Smooth muscle cell (in vitro differentiated cells): ENCODE measurements around the gene CBR3. TPM values are rescaled to one million over a fixed set of nuclear protein-coding genes. Genes with fewer than 3 reads are reported as not detected.

Experiments
- DNase-seq: peaks from one replicate; lab custom pipeline; 2025; ENCODE audit not compliant: unreplicated experiment; lab: John Stamatoyannopoulos, UW
- H2AFZ ChIP-seq: fragments of 200-600 bp; sonication (generic); 2 replicates; pipeline ENCODE4 v1.6.0; 2016; ENCODE audit warnings: antibody characterized with exemption, low read depth, mild to moderate bottlenecking
- H3F3A ChIP-seq: fragments of 200-600 bp; sonication (generic); 2 replicates; pipeline ENCODE4 v1.6.0; 2017; ENCODE audit warnings: antibody characterized with exemption, low read depth
- H3K27ac ChIP-seq: fragments of 200-600 bp; sonication (generic); 2 replicates; pipeline ENCODE4 v1.5.1; 2016; ENCODE audit warnings: low read depth, mild to moderate bottlenecking
- H3K27me3 ChIP-seq: fragments of 200-600 bp; sonication (generic); 2 replicates; pipeline ENCODE4 v1.6.1; 2016; ENCODE audit warnings: low read depth, mild to moderate bottlenecking
- H3K36me3 ChIP-seq: fragments of 200-600 bp; sonication (generic); 2 replicates; pipeline ENCODE4 v1.5.1; 2016; ENCODE audit warnings: low read depth
- H3K4me1 ChIP-seq: fragments of 200-600 bp; sonication (generic); 2 replicates; pipeline ENCODE4 v1.5.1; 2016; ENCODE audit warnings: low read depth
- H3K4me2 ChIP-seq: fragments of 200-600 bp; sonication (generic); 2 replicates; pipeline ENCODE4 v1.6.0; 2016; ENCODE audit warnings: mild to moderate bottlenecking
- H3K4me3 ChIP-seq: fragments of 200-600 bp; sonication (generic); 2 replicates; pipeline ENCODE4 v1.5.1; 2016; ENCODE audit warnings: mild to moderate bottlenecking
- H3K79me2 ChIP-seq: fragments of 200-600 bp; sonication (generic); 2 replicates; pipeline ENCODE4 v1.6.0; 2016; ENCODE audit warnings: low read depth, mild to moderate bottlenecking
- H3K9ac ChIP-seq: fragments of 200-600 bp; sonication (generic); 2 replicates; pipeline ENCODE4 v1.6.0; 2016; ENCODE audit warnings: low read depth
- H3K9me3 ChIP-seq: fragments of 200-600 bp; sonication (generic); replicated peaks from 2 replicates; pipeline ENCODE4 v1.5.1; 2016; ENCODE audit warnings: low read depth
- H4K20me1 ChIP-seq: fragments of 200-600 bp; sonication (generic); 2 replicates; pipeline ENCODE4 v1.6.0; 2016; ENCODE audit warnings: low read depth
- CTCF ChIP-seq: fragments of 200-600 bp; sonication (generic); IDR thresholded peaks from 2 replicates; pipeline ENCODE4 v1.5.1; 2017; ENCODE audit warnings: borderline replicate concordance, mild to moderate bottlenecking, antibody characterized with exemption; ENCODE audit not compliant: insufficient read depth, poor library complexity, severe bottlenecking
- WGBS: methylation state at CpG from one replicate; pipeline ENCODE4 v1.1.7; 2016; ENCODE audit warnings: low lambda C conversion rate; 5-methylcytosine and 5-hydroxymethylcytosine counted together
- polyA plus RNA-seq: library from polyadenylated mRNA; unstranded; fragments of >200 nt; fragmentation: Nextera tagmentation; extraction: Ambion mirVana; gene quantifications from 2 replicates; pipeline ENCODE4 v1.2.1, GENCODE V29; 2016
- total RNA-seq: library from RNA; depleted of rRNA; stranded (reverse); fragments of >200 nt; gene quantifications from 2 replicates; pipeline ENCODE4 v1.2.3, GENCODE V29; 2014

Gene CBR3
- total and polyA plus RNA-seq, 2 experiments from 2014 or later, result 0.78 to 3.3 TPM

GRCh38 chr21:36145259-36145658 is 10.4 kb downstream of the CBR3 start:
- WGBS, result 91% methylated on average over 3 of the region's 3 CpGs
- H3K36me3 ChIP-seq, result no peaks in the 10 kb centered on the region
- H3K27ac ChIP-seq, result no peak overlapping the region
- no peaks in the 10 kb centered on the region for H3K79me2 ChIP-seq
- no peaks in the 10 kb centered on the region for H4K20me1 ChIP-seq
- H3K27me3 ChIP-seq, result no peaks in the 10 kb centered on the region
- H2AFZ ChIP-seq, result no peak overlapping the region
- no peaks in the 10 kb centered on the region for H3F3A ChIP-seq
- DNase-seq, result no peak
- no peaks in the 10 kb centered on the region for H3K4me1 ChIP-seq
- H3K4me2 ChIP-seq, result no peak overlapping the region
- no peaks in the 10 kb centered on the region for H3K9me3 ChIP-seq
- no peak for TF ChIP-seq CTCF
- H3K9ac ChIP-seq, result no peak overlapping the region
- H3K4me3 ChIP-seq, result no peak overlapping the region

DNA sequence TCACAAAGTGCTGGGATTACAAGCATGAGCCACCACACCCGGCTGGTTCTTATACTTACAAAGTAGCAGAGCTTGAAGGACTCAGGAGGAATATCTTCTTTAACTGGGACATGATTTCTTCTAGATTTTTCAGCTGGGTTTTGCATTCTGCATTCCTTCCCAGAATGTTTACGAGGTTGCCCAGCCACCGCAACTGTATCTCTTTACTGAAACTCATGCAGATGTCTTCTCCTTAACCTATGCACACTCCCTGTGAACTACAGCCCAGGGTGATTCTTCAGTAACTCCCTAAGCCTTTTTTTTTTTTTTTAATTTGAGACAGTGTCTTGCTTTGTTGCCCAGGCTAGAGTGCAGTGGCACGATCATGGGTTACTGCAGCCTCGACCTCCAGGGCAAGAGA is 13.0 kb downstream of the CBR3 start:
- no peaks in the 10 kb centered on the region for H4K20me1 ChIP-seq
- no peaks in the 10 kb centered on the region for H3F3A ChIP-seq
- no peak overlapping the region for H3K27ac ChIP-seq
- no peak for TF ChIP-seq CTCF
- DNase-seq, result no peak
- H3K9ac ChIP-seq, result no peak overlapping the region
- no peaks in the 10 kb centered on the region for H3K79me2 ChIP-seq
- 66% methylated on average over 5 of the region's 5 CpGs for WGBS
- no peaks in the 10 kb centered on the region for H3K9me3 ChIP-seq
- H3K4me1 ChIP-seq, result no peaks in the 10 kb centered on the region
- H3K4me3 ChIP-seq, result no peak overlapping the region
- H2AFZ ChIP-seq, result no peak overlapping the region
- H3K36me3 ChIP-seq, result no peaks in the 10 kb centered on the region
- no peak overlapping the region for H3K4me2 ChIP-seq
- no peaks in the 10 kb centered on the region for H3K27me3 ChIP-seq

DNA sequence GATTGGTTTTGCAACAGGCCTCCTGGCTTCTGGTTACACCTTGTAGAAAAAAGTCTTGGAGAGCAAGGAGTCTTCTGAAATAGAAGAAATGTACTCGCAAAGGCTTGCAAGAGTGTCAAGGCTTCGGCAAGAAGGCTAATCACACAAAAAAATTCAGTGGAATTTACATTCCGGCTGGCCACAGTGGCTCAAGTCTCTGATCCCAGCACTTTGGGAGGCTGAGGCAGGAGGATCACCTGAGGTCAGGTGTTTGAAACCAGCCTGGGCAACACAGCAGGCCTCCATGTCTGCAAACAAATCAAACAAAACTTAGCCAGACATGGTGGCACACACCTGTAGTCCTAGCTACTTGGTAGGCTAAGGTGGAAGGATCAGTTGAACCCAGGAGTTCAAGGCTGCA is 14.0 kb downstream of the CBR3 start:
- no peaks in the 10 kb centered on the region for H3F3A ChIP-seq
- H3K9me3 ChIP-seq, result no peaks in the 10 kb centered on the region
- no peaks in the 10 kb centered on the region for H3K79me2 ChIP-seq
- no peak for TF ChIP-seq CTCF
- no peak overlapping the region for H3K27ac ChIP-seq
- H2AFZ ChIP-seq, result no peak overlapping the region
- no peak overlapping the region for H3K4me2 ChIP-seq
- H3K36me3 ChIP-seq, result no peaks in the 10 kb centered on the region
- no peak for DNase-seq
- no peaks in the 10 kb centered on the region for H3K4me1 ChIP-seq
- H4K20me1 ChIP-seq, result no peaks in the 10 kb centered on the region
- no peak overlapping the region for H3K4me3 ChIP-seq
- no peaks in the 10 kb centered on the region for H3K27me3 ChIP-seq
- no peak overlapping the region for H3K9ac ChIP-seq
- WGBS, result 96% methylated on average over 3 of the region's 3 CpGs

DNA sequence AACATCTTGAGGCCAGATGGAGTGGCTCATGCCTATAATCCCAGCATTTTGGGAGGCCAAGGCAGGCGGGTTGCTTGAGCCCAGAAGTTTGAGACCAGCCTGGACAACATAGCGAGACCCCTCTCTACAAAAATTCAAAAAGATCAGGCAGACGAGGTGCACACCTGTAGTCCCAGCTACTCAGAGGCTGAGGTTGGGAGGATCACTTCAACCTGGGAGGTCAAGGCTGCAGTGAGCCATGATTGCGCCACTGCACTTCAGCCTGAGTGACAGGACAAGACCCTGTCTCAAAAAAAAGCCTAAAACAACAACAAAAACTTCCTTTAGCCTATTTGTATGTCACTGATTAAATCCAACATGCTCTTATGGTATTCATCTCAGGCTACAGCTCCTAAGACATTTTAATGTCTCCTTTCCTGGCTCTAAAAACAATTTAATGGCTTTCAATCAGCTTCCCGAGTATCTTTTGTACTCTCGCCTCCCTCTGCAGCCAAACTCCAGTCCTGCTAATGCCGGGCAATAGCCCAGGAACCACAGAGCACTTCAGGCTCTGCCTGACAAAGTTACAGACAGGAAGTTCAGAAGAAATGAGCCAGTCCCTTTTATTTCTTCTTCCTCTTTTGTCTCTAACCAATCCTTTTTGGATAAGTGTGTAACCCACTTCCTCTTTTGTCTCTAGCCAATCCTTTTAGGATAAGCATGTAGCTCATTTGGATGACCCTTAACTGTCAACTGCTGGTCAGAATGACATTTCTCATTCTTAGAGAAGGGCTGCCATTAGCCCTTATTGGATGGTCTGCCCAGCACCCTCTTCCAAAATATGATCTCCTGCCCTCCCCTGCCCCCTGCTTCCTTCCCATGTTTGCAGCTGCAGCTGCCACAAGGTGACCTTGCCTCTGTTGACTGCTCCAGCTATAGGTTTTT is 15.2 kb downstream of the CBR3 start:
- no peaks in the 10 kb centered on the region for H4K20me1 ChIP-seq
- no peaks in the 10 kb centered on the region for H3K4me1 ChIP-seq
- no peak overlapping the region for H3K4me2 ChIP-seq
- H3K9me3 ChIP-seq, result no peaks in the 10 kb centered on the region
- no peak for DNase-seq
- no peak for TF ChIP-seq CTCF
- H3K9ac ChIP-seq, result no peak overlapping the region
- peak overlapping the region; percentile 29 for H2AFZ ChIP-seq
- no peak overlapping the region for H3K4me3 ChIP-seq
- H3F3A ChIP-seq, result no peaks in the 10 kb centered on the region
- H3K27ac ChIP-seq, result no peak overlapping the region
- 82% methylated on average over 7 of the region's 7 CpGs for WGBS
- no peaks in the 10 kb centered on the region for H3K79me2 ChIP-seq
- no peaks in the 10 kb centered on the region for H3K27me3 ChIP-seq
- H3K36me3 ChIP-seq, result no peaks in the 10 kb centered on the region
